A673 (cell line): ENCODE measurements around the gene IPO5. TPM values are rescaled to one million over a fixed set of nuclear protein-coding genes. Genes with fewer than 3 reads are reported as not detected.
A peak's percentile ranks its signal among the peaks of the same experiment; 100 is the strongest.

ENCODE experiments used
- BruUV-seq: library from RNA; stranded (reverse); fragments of 400-500 nt; replicated peaks from 2 replicates; lab custom pipeline; 2021; lab: Mats Ljungman, UMichigan
- CTCF ChIA-PET: fragments of 300-600 bp; sonication (Branson Sonifier 250); formaldehyde crosslinking; loops from one replicate; lab custom pipeline; 2022; ENCODE audit warnings: antibody characterized with exemption; lab: Charles Lee
- POLR2A ChIA-PET: fragments of 300-600 bp; sonication (Branson Sonifier 250); formaldehyde crosslinking; loops from one replicate; lab custom pipeline; 2022; ENCODE audit warnings: antibody characterized with exemption; ENCODE audit not compliant: low non-redundant PET; lab: Charles Lee
- DNase-seq: peaks from one replicate; pipeline ENCODE4 v3.0.0-alpha.2; 2015; ENCODE audit warnings: low spot score
- H3K27ac ChIP-seq: fragments of 200-600 bp; sonication (generic); 2 replicates; pipeline ENCODE4 v1.5.1; 2016; ENCODE audit warnings: mixed run types, low read depth, mild to moderate bottlenecking, mixed read lengths, antibody characterized with exemption, low read length; ENCODE audit not compliant: poor library complexity, severe bottlenecking
- H3K27me3 ChIP-seq: fragments of 200-600 bp; sonication (generic); replicated peaks from 2 replicates; pipeline ENCODE4 v1.6.1; 2017; ENCODE audit warnings: mixed run types, low read depth, mild to moderate bottlenecking, mixed read lengths, antibody characterized with exemption, low read length; ENCODE audit not compliant: insufficient read depth, poor library complexity
- H3K36me3 ChIP-seq: fragments of 200-600 bp; sonication (generic); 2 replicates; pipeline ENCODE4 v1.6.1; 2016; ENCODE audit warnings: mixed run types, mild to moderate bottlenecking, mixed read lengths, antibody characterized with exemption, low read length; ENCODE audit not compliant: insufficient read depth, poor library complexity, severe bottlenecking
- H3K4me1 ChIP-seq: fragments of 200-600 bp; sonication (generic); 2 replicates; pipeline ENCODE4 v1.6.1; 2017; ENCODE audit warnings: mixed run types, mild to moderate bottlenecking, mixed read lengths, antibody characterized with exemption, low read length; ENCODE audit not compliant: insufficient read depth, poor library complexity, severe bottlenecking
- H3K4me3 ChIP-seq: fragments of 200-600 bp; sonication (generic); 2 replicates; pipeline ENCODE4 v1.5.1; 2016; ENCODE audit warnings: low read depth, mixed run types, mild to moderate bottlenecking, mixed read lengths, low read length; ENCODE audit not compliant: poor library complexity, severe bottlenecking
- H3K9me3 ChIP-seq: fragments of 200-600 bp; sonication (generic); 2 replicates; pipeline ENCODE4 v1.6.1; 2016; ENCODE audit warnings: mixed run types, low read depth, mild to moderate bottlenecking, mixed read lengths, antibody characterized with exemption, low read length; ENCODE audit not compliant: poor library complexity, severe bottlenecking
- EZH2 ChIP-seq: fragments of 200-600 bp; sonication (generic); IDR thresholded peaks from 2 replicates; pipeline ENCODE4 v1.6.1; 2017; ENCODE audit warnings: borderline replicate concordance, low read depth, mild to moderate bottlenecking, mixed read lengths, antibody characterized with exemption, low read length; ENCODE audit not compliant: poor library complexity, severe bottlenecking
- intact Hi-C: fragments of 100-400 bp; cut with micrococcal nuclease; formaldehyde crosslinking; loops from one replicate; pipeline ENCODE4 v1.10.0; 2022; ENCODE audit not compliant: unreplicated experiment
- total RNA-seq: library from RNA; stranded (reverse); gene quantifications from 2 replicates; pipeline ENCODE4 v1.2.3, GENCODE V29; 2021
- TF ChIP-seq, protein P1 (sequence below): fragments of 300-800, 200-600 bp; sonication (generic); conservative IDR thresholded peaks from 2 replicates; pipeline ENCODE4 v1.5.1; 2017; ENCODE audit warnings: low read depth, mild to moderate bottlenecking, antibody characterized with exemption, low read length, moderate library complexity, mixed read lengths

The IPO5 gene
- total RNA-seq, 1 experiment from 2014 or later, result 573 TPM

DNA sequence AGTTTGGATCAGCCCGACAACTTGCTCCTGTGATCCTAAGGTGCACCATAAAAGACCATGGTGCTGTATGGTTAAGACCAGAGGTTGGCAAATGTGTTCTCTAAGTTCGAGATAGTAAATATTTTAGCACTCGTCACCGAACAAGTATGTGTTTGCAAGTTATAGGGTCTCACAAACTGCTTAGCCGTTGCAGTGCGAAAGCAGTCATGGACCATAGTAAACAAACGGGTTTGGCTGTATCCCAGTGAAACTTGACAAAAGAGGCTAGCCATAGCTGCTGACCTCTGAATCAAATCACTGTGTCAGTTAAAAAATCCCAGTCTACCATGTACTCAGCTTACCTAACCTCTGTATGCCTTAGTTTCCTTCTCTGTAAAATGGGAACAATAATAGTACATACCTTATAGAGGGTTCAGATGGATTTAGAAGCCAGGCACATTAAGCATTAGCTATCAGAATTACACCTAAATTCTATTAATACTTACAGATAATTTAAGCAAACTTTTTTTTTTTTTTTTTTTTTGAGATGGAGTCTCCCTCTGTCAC, 72.1 kb downstream of the IPO5 start:
- H3K27me3 ChIP-seq, result no peaks in the 10 kb centered on the region
- no peak for TF ChIP-seq EZH2
- TF ChIP-seq, protein P1, sequence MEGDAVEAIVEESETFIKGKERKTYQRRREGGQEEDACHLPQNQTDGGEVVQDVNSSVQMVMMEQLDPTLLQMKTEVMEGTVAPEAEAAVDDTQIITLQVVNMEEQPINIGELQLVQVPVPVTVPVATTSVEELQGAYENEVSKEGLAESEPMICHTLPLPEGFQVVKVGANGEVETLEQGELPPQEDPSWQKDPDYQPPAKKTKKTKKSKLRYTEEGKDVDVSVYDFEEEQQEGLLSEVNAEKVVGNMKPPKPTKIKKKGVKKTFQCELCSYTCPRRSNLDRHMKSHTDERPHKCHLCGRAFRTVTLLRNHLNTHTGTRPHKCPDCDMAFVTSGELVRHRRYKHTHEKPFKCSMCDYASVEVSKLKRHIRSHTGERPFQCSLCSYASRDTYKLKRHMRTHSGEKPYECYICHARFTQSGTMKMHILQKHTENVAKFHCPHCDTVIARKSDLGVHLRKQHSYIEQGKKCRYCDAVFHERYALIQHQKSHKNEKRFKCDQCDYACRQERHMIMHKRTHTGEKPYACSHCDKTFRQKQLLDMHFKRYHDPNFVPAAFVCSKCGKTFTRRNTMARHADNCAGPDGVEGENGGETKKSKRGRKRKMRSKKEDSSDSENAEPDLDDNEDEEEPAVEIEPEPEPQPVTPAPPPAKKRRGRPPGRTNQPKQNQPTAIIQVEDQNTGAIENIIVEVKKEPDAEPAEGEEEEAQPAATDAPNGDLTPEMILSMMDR, result no peak
- no peaks in the 10 kb centered on the region for H3K9me3 ChIP-seq
- peaks cover 43% of the 10 kb centered on the region for H3K36me3 ChIP-seq
- BruUV-seq, result no TSS peak
- H3K27ac ChIP-seq, result peak overlapping the region; percentile 18
- CTCF ChIA-PET, result no interaction called here
- POLR2A ChIA-PET, result no interaction called here
- H3K4me3 ChIP-seq, result no peak overlapping the region
- no peak for DNase-seq
- intact Hi-C loops, result loop anchor here (5.0 to 10.0 kb wide), 2 partner anchors 178 to 819 kb away; no protein-coding TSS in a partner anchor
- peaks cover 46% of the 10 kb centered on the region for H3K4me1 ChIP-seq

DNA sequence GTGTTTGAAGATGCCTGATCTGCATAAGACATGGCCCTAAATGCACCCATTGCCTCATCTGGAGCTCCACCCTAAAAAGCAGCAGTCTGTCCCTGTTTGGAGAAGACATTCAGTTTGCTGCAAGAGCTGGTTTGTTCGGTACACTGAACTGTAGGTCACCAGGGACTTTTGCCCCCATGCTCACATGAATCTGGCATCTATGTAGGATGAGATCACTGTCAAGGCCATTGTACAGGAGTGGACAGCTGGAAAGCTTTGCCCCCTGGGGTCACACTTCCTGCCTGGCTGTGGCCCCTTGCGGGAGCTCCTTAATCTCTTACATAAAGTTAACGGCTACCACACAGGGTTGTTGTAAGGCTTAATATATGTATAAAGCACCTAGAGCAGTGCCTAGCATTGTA, 73.0 kb downstream of the IPO5 start:
- Histone ChIP-seq H3K4me3 (no peak overlapping the region), H3K4me1 (peaks cover 46% of the 10 kb centered on the region), H3K9me3 (no peaks in the 10 kb centered on the region), H3K27me3 (no peaks in the 10 kb centered on the region), H3K36me3 (peaks cover 34% of the 10 kb centered on the region), H3K27ac (peak overlapping the region; percentile 71)
- CTCF ChIA-PET, result no interaction called here
- DNase-seq, result peak; percentile 76
- POLR2A ChIA-PET, result interaction anchor here (0.6 kb wide), 1 partner anchor 461 kb away, joined by 5 read pairs; no protein-coding TSS in a partner anchor
- intact Hi-C loops, result loop anchor here (5.0 to 10.0 kb wide), 2 partner anchors 179 to 818 kb away; no protein-coding TSS in a partner anchor
- no TSS peak for BruUV-seq
- TF ChIP-seq EZH2, result no peak
- TF ChIP-seq, protein P1, result no peak

DNA sequence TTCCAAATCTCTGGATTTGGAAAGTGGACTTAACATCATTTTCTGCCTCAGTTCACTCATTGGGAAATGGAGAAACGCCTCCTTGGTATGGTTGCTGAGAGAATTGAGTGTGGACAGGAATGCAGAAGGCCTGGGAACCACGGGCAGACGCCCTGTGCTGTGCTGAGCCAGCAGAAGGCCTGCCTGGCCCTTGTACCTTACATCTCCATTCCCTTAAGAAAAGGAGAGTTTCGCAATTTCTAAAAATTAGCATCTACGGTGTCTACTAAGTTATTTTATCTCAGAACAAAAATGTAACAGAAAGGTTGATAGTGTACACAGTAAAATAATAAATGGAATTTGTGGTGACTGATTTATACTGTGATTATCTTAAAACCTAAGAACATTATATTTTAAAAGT, 78.7 kb downstream of the IPO5 start:
- no peak for DNase-seq
- H3K4me1 ChIP-seq, result peaks cover 27% of the 10 kb centered on the region
- intact Hi-C loops, result loop anchor here (5.0 to 10.0 kb wide), 2 partner anchors 110 to 363 kb away; partner anchors contain the start of gene FARP1
- no peaks in the 10 kb centered on the region for H3K27me3 ChIP-seq
- H3K36me3 ChIP-seq, result no peaks in the 10 kb centered on the region
- H3K4me3 ChIP-seq, result no peak overlapping the region
- TF ChIP-seq, protein P1, result no peak
- no peak for TF ChIP-seq EZH2
- CTCF ChIA-PET, result no interaction called here
- POLR2A ChIA-PET, result no interaction called here
- no TSS peak for BruUV-seq
- no peak overlapping the region for H3K27ac ChIP-seq
- H3K9me3 ChIP-seq, result no peaks in the 10 kb centered on the region
